ENCODE data around the gene C19orf67. TPM values are rescaled to one million over a fixed set of nuclear protein-coding genes. Genes with fewer than 3 reads are reported as not detected.

The C19orf67 gene
- total RNA-seq, 1 experiment from 2014 or later = not detected

GRCh38 chr19:14090509-14091080 is 5.0 kb upstream of the C19orf67 start, which contains the start of gene SAMD1:
Gene SAMD1, minus strand, starts transcription at chr19:14090751.
- DNase-seq (ENCODE audit: low read depth, low spot score) = peak; percentile 76
- peaks cover 0 to 3% of the 10 kb centered on the region in 2 experiments; a peak in 1 of 4 replicates for H3K36me3 ChIP-seq (ENCODE audit: control insufficient read depth in 1 of 2, insufficient read depth in 2 of 2, low read length in 2 of 2)
- no peaks in the 10 kb centered on the region for H3K9me2 ChIP-seq (ENCODE audit: insufficient read depth)
- ChIA-PET CTCF (interaction anchor here (1.4 kb wide), 1 partner anchor 19 kb away, joined by 3 read pairs; the partner anchor contains the start of gene MISP3), RAD21 (ENCODE audit: low non-redundant PET in 1 of 2, low total read pairs in 2 of 2, uncharacterized antibody in 2 of 2, unreplicated experiment in 2 of 2) (no interaction called here), POLR2A (interaction anchor here (0.6 to 1.8 kb wide), 2 partner anchors 10 to 19 kb away, joined by 3 to 4 read pairs; no protein-coding TSS in a partner anchor)
- H3K4me3 ChIP-seq (replicated peaks in 1 of 2; ENCODE audit: low read depth in 1 of 2, low read length in 2 of 2) = peak within 1 kb of the TSS; percentile 45 to 66
- peak within 1 kb of the TSS; percentile 91 for H3K4me2 ChIP-seq (ENCODE audit: low read length)
- BruUV-seq (replicated peaks) = no TSS peak
- peak; percentile 61 for ATAC-seq
- intact Hi-C loops (cut with micrococcal nuclease) = no loop called here
- no peaks in the 10 kb centered on the region for H4K20me1 ChIP-seq (ENCODE audit: insufficient read depth)
- peak within 1 kb of the TSS; percentile 83 for H3K27ac ChIP-seq (ENCODE audit: low read depth, low read length)
- peaks cover 3 to 7% of the 10 kb centered on the region in 2 experiments; a peak in 1 of 4 replicates for H3K9me3 ChIP-seq (ENCODE audit: control insufficient read depth in 1 of 2, insufficient read depth in 1 of 2, low read depth in 1 of 2, low read length in 2 of 2)
- TF ChIP-seq JUND (IDR thresholded peaks at IDR 0.05) = no peak
- TF ChIP-seq CTCF (IDR thresholded peaks at IDR 0.05 in 2 of 3, conservative IDR thresholded peaks at IDR 0.05 in 1 of 3; ENCODE audit: borderline replicate concordance in 1 of 3, insufficient read depth in 1 of 3, low read depth in 2 of 3, low read length in 2 of 3) = no peak
- no peak for TF ChIP-seq REST (IDR thresholded peaks at IDR 0.05; ENCODE audit: low read depth)
- no peak for TF ChIP-seq EGR1 (IDR thresholded peaks at IDR 0.05; ENCODE audit: low read depth)
- TF ChIP-seq RAD21 (IDR thresholded peaks at IDR 0.05; ENCODE audit: low read depth) = no peak
- TF ChIP-seq ZNF274 (IDR thresholded peaks at IDR 0.05; ENCODE audit: low read depth, low read length) = no peak
- TF ChIP-seq ELF1 (IDR thresholded peaks at IDR 0.05; ENCODE audit: borderline replicate concordance, low read depth) = no peak
- no peaks in the 10 kb centered on the region for H3K79me2 ChIP-seq (ENCODE audit: insufficient read depth, low read length)
- peaks cover 12 to 19% of the 10 kb centered on the region in 2 experiments for H3K4me1 ChIP-seq (ENCODE audit: control insufficient read depth in 1 of 2, insufficient read depth in 2 of 2, low read length in 2 of 2)
- H3K27me3 ChIP-seq (ENCODE audit: insufficient read depth, low read length) = no peaks in the 10 kb centered on the region
- peak within 1 kb of the TSS; percentile 73 for H3K9ac ChIP-seq (ENCODE audit: low read length)
- H2AFZ ChIP-seq (ENCODE audit: low read depth, low read length, poor library complexity, severe bottlenecking) = no peak within 1 kb of the TSS
